Brain microvascular endothelial cell (primary cell): Measurements from ENCODE around the gene GDF11.

ENCODE experiments used
- DNase-seq: peaks from one replicate; pipeline ENCODE4 v3.0.0-alpha.2; 2020
- H3K27ac ChIP-seq: fragments of 250-450 bp; sonication (Bioruptor Pico); 2 replicates; pipeline ENCODE4 v1.5.1; 2020; ENCODE audit warnings: mild to moderate bottlenecking, moderate library complexity
- H3K27me3 ChIP-seq: fragments of 250-450 bp; sonication (Bioruptor Pico); replicated peaks from 2 replicates; pipeline ENCODE4 v1.5.1; 2020; ENCODE audit warnings: mild to moderate bottlenecking
- H3K36me3 ChIP-seq: fragments of 250-450 bp; sonication (Bioruptor Pico); replicated peaks from 2 replicates; pipeline ENCODE4 v1.5.1; 2020; ENCODE audit warnings: mild to moderate bottlenecking
- H3K4me3 ChIP-seq: 2 replicates; pipeline ENCODE4 v1.5.1; 2011; ENCODE audit warnings: low read depth, mild to moderate bottlenecking, control low read depth, low read length, moderate library complexity
- CTCF ChIP-seq: IDR thresholded peaks from 2 replicates; pipeline ENCODE4 v1.5.1; 2011; ENCODE audit warnings: low read depth, mild to moderate bottlenecking, moderate library complexity, low read length, control low read depth, inconsistent platforms; ENCODE audit errors: missing control alignments
- in situ Hi-C: cut with HindIII; loops from 2 replicates; pipeline ENCODE4 v1.10.0; 2017; ENCODE audit warnings: low sequenced_read_pairs, low pct_ligation_motif_present

GDF11 gene

DNA sequence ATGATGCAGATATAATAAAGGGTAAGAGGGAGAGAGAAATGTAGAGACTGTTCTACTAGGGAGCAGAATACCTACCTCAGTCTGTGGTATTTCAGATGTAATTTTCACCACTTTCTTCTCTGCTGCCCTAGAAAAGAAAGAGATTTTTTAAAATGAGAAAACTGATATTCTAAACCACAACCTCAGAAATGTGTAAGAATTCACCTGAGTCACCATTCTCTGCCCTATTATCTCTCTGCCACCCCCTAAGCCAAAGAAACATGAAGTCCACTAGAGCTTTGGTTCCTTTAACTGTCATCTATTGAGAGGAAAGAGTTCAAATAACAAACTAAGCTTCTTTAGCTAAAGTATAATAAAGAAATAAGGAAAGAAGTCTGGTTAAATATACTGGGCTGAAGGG is 53.0 kb downstream of the GDF11 start:
- no peaks in the 10 kb centered on the region for H3K27me3 ChIP-seq
- peaks cover 74% of the 10 kb centered on the region for H3K36me3 ChIP-seq
- no peak for TF ChIP-seq CTCF
- H3K27ac ChIP-seq = no peak overlapping the region
- no peak for DNase-seq
- in situ Hi-C loops = no loop called here
- no peak overlapping the region for H3K4me3 ChIP-seq

GRCh38 chr12:55797068-55797467 is 54.1 kb downstream of the GDF11 start:
- peak; percentile 33 for DNase-seq
- in situ Hi-C loops = no loop called here
- H3K27ac ChIP-seq = no peak overlapping the region
- peaks cover 75% of the 10 kb centered on the region for H3K36me3 ChIP-seq
- no peak overlapping the region for H3K4me3 ChIP-seq
- H3K27me3 ChIP-seq = no peaks in the 10 kb centered on the region
- TF ChIP-seq CTCF = peak; percentile 71

DNA sequence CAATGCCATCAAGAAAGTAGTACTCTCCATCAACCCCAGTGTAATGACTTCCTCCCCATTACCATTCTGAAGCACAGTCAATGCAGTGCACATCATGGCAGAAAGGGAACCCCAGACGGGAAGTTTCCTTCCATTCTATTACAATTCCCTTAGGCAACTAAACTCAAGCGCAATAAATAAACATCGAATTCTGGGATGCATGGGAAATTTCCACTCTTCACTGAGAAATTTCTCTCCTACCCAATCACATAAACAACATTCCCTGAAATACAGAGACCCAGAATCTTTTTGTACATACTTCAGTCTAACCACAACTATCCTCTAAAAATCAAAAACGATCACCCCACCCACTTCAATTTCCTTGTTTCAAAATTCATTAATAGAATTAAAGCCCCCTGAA is 54.6 kb downstream of the GDF11 start:
- in situ Hi-C loops = no loop called here
- Histone ChIP-seq H3K36me3 (peaks cover 75% of the 10 kb centered on the region), H3K4me3 (no peak overlapping the region), H3K27ac (no peak overlapping the region), H3K27me3 (no peaks in the 10 kb centered on the region)
- no peak for DNase-seq
- no peak for TF ChIP-seq CTCF
